HFFc6 (cell line): ENCODE data around the gene TCP11L1. TPM values are rescaled to one million over a fixed set of nuclear protein-coding genes. Genes with fewer than 3 reads are reported as not detected.

Experiments used
- DNase-seq: peaks from one replicate; pipeline ENCODE4 v3.0.0-alpha.2; 2018
- H3K27ac Mint-ChIP-seq: 2 replicates; pipeline ENCODE4 v1.8.0; 2020; ENCODE audit warnings: mild to moderate bottlenecking, mixed read lengths
- H3K27me3 Mint-ChIP-seq: 2 replicates; pipeline ENCODE4 v1.8.0; 2021; ENCODE audit warnings: mild to moderate bottlenecking, moderate library complexity, mixed read lengths; ENCODE audit not compliant: insufficient read depth
- H3K36me3 Mint-ChIP-seq: 2 replicates; pipeline ENCODE4 v1.8.0; 2021; ENCODE audit warnings: low read depth, mixed read lengths
- H3K4me1 Mint-ChIP-seq: 2 replicates; pipeline ENCODE4 v1.8.0; 2020; ENCODE audit warnings: low read depth, mixed read lengths
- H3K4me3 Mint-ChIP-seq: 2 replicates; pipeline ENCODE4 v1.8.0; 2020; ENCODE audit warnings: mild to moderate bottlenecking, moderate library complexity, mixed read lengths
- H3K9me3 Mint-ChIP-seq: 2 replicates; pipeline ENCODE4 v1.8.0; 2020; ENCODE audit warnings: mild to moderate bottlenecking, mixed read lengths
- CTCF ChIP-seq: fragments of 200-600 bp; sonication (generic); IDR thresholded peaks from 2 replicates; pipeline ENCODE4 v1.5.0; 2021; ENCODE audit warnings: antibody characterized with exemption, mild to moderate bottlenecking
- total RNA-seq, 6 experiments: library from RNA; stranded (reverse); fragmentation: NEBNext Ultra II Directional; extraction: Animal tissue kit (Norgen Biotek cat#: 25700); gene quantifications; 2 replicates in 1 of 6; 3 replicates in 5 of 6; pipeline ENCODE4 v1.2.3, GENCODE V29; 2021

TCP11L1 gene
- total RNA-seq, 6 experiments from 2014 or later, result 34.9 to 38.7 (median 36.9) TPM

- DNase-seq, result no peak
- no peak overlapping the region for H3K4me3 Mint-ChIP-seq
- no peaks in the 10 kb centered on the region for H3K9me3 Mint-ChIP-seq
- H3K27me3 Mint-ChIP-seq, result peaks cover 2% of the 10 kb centered on the region; the same call in 1 of the 2 replicates
- no peak overlapping the region for H3K27ac Mint-ChIP-seq
- no peak for TF ChIP-seq CTCF
- H3K36me3 Mint-ChIP-seq, result peaks cover 21% of the 10 kb centered on the region
- peaks cover 41% of the 10 kb centered on the region for H3K4me1 Mint-ChIP-seq
Measured at GRCh38 chr11:33055375-33055774, 16.0 kb downstream of the TCP11L1 start.

- TF ChIP-seq CTCF, result no peak
- peaks cover 3% of the 10 kb centered on the region for H3K27me3 Mint-ChIP-seq
- 0 out of 2 replicates have a peak overlapping the region, but pooled peaks have one; percentile 2 for H3K27ac Mint-ChIP-seq
- H3K9me3 Mint-ChIP-seq, result no peaks in the 10 kb centered on the region
- peaks cover 29% of the 10 kb centered on the region for H3K36me3 Mint-ChIP-seq
- peaks cover 60% of the 10 kb centered on the region for H3K4me1 Mint-ChIP-seq
- DNase-seq, result no peak
- H3K4me3 Mint-ChIP-seq, result no peak overlapping the region
Measured at GRCh38 chr11:33057284-33057683, 17.9 kb downstream of the TCP11L1 start.

- TF ChIP-seq CTCF, result no peak
- H3K27me3 Mint-ChIP-seq, result peaks cover 2% of the 10 kb centered on the region
- no peak for DNase-seq
- H3K4me3 Mint-ChIP-seq, result no peak overlapping the region
- peaks cover 77% of the 10 kb centered on the region for H3K4me1 Mint-ChIP-seq
- peak overlapping the region; percentile 15; the same call in 1 of the 2 replicates for H3K27ac Mint-ChIP-seq
- H3K9me3 Mint-ChIP-seq, result no peaks in the 10 kb centered on the region
- H3K36me3 Mint-ChIP-seq, result peaks cover 46% of the 10 kb centered on the region
Measured at GRCh38 chr11:33059331-33060007, 20.1 kb downstream of the TCP11L1 start.

GRCh38 chr11:33060271-33060670 is 20.9 kb downstream of the TCP11L1 start:
- Mint-ChIP-seq H3K36me3 (peaks cover 50% of the 10 kb centered on the region), H3K27me3 (peaks cover 2% of the 10 kb centered on the region; the same call in 1 of the 2 replicates), H3K27ac (peak overlapping the region; percentile 90), H3K9me3 (no peaks in the 10 kb centered on the region), H3K4me3 (no peak overlapping the region), H3K4me1 (peaks cover 73% of the 10 kb centered on the region)
- no peak for TF ChIP-seq CTCF
- no peak for DNase-seq

- H3K4me1 Mint-ChIP-seq, result peaks cover 63% of the 10 kb centered on the region
- peaks cover 5% of the 10 kb centered on the region for H3K27me3 Mint-ChIP-seq
- TF ChIP-seq CTCF, result no peak
- peak overlapping the region; percentile 59 for H3K27ac Mint-ChIP-seq
- no peak overlapping the region for H3K4me3 Mint-ChIP-seq
- peaks cover 58% of the 10 kb centered on the region for H3K36me3 Mint-ChIP-seq
- H3K9me3 Mint-ChIP-seq, result no peaks in the 10 kb centered on the region
- DNase-seq, result no peak
Measured at GRCh38 chr11:33062137-33062536, 22.8 kb downstream of the TCP11L1 start.
